Adrenal gland (tissue), 5 donors: ENCODE data around the gene CDKAL1.

Experiments used
- POLR2A ChIP-seq, 2 donors: fragments of 450-650 bp; IDR thresholded peaks; one replicate each; pipeline ENCODE4 v1.6.1; 2017; ENCODE audit warnings: antibody characterized with exemption in 2 of 2, mild to moderate bottlenecking in 2 of 2, moderate library complexity in 1 of 2
- TF ChIP-seq, protein P1 (sequence below), 6 experiments: fragments of 450-650 bp in 4 of 6; fragments of 200-600 bp in 2 of 6; sonication (generic) in 1 of 6; IDR thresholded peaks; 1 replicate in 5 of 6; 2 replicates in 1 of 6; pipeline versions ENCODE4 v1.5.1 to v1.8.0; 2016 to 2021; ENCODE audit warnings: antibody characterized with exemption in 6 of 6, mild to moderate bottlenecking in 2 of 6, moderate library complexity in 1 of 6
- donor health status: DM: no; HTN: no; CAD: no.

DNA sequence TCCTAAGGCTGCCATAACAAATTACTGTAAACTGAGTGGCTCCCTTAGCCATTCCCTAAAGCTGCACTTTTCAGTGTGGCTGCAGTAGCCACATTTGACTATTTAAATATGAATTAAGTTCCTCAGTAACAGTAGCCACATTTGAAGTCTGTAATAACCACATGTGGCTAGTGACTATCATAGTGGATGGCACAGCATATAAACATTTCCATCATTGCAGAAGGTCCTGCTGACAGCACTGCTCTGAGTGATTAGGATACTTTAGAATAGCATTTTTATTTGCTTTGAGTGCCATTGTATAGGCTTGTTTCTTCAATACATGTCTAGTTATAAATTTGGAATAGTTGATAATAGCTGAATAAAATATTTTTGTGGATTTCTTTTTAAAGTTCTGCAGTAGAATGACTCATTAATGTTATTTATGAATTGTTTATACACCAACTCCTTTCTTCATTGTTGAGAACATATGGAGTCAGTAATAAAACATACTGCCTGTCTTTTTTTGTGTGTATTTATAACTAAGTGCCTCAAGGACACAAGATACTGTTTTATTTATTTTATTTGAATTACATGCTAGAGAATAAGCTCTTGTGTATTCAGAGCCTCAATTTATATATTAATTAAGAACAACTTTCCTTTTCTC lies 217.2 kb downstream of the CDKAL1 start:
- TF ChIP-seq, protein P1, sequence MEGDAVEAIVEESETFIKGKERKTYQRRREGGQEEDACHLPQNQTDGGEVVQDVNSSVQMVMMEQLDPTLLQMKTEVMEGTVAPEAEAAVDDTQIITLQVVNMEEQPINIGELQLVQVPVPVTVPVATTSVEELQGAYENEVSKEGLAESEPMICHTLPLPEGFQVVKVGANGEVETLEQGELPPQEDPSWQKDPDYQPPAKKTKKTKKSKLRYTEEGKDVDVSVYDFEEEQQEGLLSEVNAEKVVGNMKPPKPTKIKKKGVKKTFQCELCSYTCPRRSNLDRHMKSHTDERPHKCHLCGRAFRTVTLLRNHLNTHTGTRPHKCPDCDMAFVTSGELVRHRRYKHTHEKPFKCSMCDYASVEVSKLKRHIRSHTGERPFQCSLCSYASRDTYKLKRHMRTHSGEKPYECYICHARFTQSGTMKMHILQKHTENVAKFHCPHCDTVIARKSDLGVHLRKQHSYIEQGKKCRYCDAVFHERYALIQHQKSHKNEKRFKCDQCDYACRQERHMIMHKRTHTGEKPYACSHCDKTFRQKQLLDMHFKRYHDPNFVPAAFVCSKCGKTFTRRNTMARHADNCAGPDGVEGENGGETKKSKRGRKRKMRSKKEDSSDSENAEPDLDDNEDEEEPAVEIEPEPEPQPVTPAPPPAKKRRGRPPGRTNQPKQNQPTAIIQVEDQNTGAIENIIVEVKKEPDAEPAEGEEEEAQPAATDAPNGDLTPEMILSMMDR (IDR thresholded peaks at IDR 0.05), result no peak
- no peak for TF ChIP-seq POLR2A (IDR thresholded peaks at IDR 0.05)
